Liver (tissue), 3 donors: Measurements from ENCODE around the gene MIB2.
A peak's percentile ranks its signal among the peaks of the same experiment; 100 is the strongest.

Experiments
- CTCF ChIP-seq: fragments of 150-350 bp; IDR thresholded peaks from 2 replicates; pipeline ENCODE4 v1.5.1; 2017; ENCODE audit warnings: improper control_type of control experiment, low read depth, low read length; ENCODE audit not compliant: missing input control
- EGR1 ChIP-seq, 2 donors: IDR thresholded peaks; 2 replicates each; pipeline ENCODE4 v1.6.1; 2016 to 2018; ENCODE audit warnings: antibody characterized with exemption in 2 of 2, low read depth in 2 of 2
- FOXA1 ChIP-seq: IDR thresholded peaks from 2 replicates; pipeline ENCODE4 v1.6.1; 2016; ENCODE audit warnings: antibody characterized with exemption
- GABPA ChIP-seq, 2 donors: IDR thresholded peaks in 1 of 2; conservative IDR thresholded peaks in 1 of 2; 2 replicates each; pipeline ENCODE4 v1.6.1; 2016; ENCODE audit warnings: antibody characterized with exemption in 2 of 2, mild to moderate bottlenecking in 1 of 2, moderate library complexity in 1 of 2
- HNF4A ChIP-seq, 2 donors: conservative IDR thresholded peaks; 2 replicates each; pipeline ENCODE4 v1.6.1; 2016; ENCODE audit warnings: antibody characterized with exemption in 2 of 2, mild to moderate bottlenecking in 2 of 2
- HNF4G ChIP-seq: IDR thresholded peaks from 2 replicates; pipeline ENCODE4 v1.6.1; 2016; ENCODE audit warnings: antibody characterized with exemption
- JUND ChIP-seq, 2 donors: IDR thresholded peaks; 2 replicates each; pipeline ENCODE4 v1.6.1; 2016; ENCODE audit warnings: antibody characterized with exemption in 2 of 2
- MAX ChIP-seq: IDR thresholded peaks from 2 replicates; pipeline ENCODE4 v1.6.1; 2016; ENCODE audit warnings: antibody characterized with exemption
- RAD21 ChIP-seq, 2 donors: IDR thresholded peaks; 2 replicates each; pipeline ENCODE4 v1.6.1; 2016; ENCODE audit warnings: antibody characterized with exemption in 2 of 2, mild to moderate bottlenecking in 2 of 2
- REST ChIP-seq: IDR thresholded peaks from 2 replicates; pipeline ENCODE4 v1.6.1; 2016; ENCODE audit warnings: antibody characterized with exemption, mild to moderate bottlenecking
- TAF1 ChIP-seq: conservative IDR thresholded peaks from 2 replicates; pipeline ENCODE4 v1.6.1; 2016; ENCODE audit warnings: antibody characterized with exemption, mild to moderate bottlenecking
- YY1 ChIP-seq: IDR thresholded peaks from 2 replicates; pipeline ENCODE4 v1.6.1; 2016; ENCODE audit warnings: antibody characterized with exemption, mild to moderate bottlenecking
- ZBTB33 ChIP-seq: IDR thresholded peaks from 2 replicates; pipeline ENCODE4 v1.6.1; 2016; ENCODE audit warnings: antibody characterized with exemption
- donor health status: healthy.
- donor health status: healthy.

GRCh38 chr1:1615256-1616044, at the start of gene MIB2:
- TF ChIP-seq CTCF (no peak), TAF1 (no peak), EGR1 (IDR thresholded peaks at IDR 0.05; ENCODE audit: low read depth in 2 of 2) (peak; percentile 43 to 84), FOXA1 (no peak), GABPA (IDR thresholded peaks at IDR 0.05 in 1 of 2, conservative IDR thresholded peaks at IDR 0.05 in 1 of 2) (peak in 1 of 2 donors; percentile 93), HNF4G (no peak), HNF4A (conservative IDR thresholded peaks at IDR 0.05) (no peak), RAD21 (IDR thresholded peaks at IDR 0.05) (no peak), YY1 (no peak), ZBTB33 (no peak), MAX (no peak), JUND (IDR thresholded peaks at IDR 0.05) (no peak), REST (no peak)
